Measurements from ENCODE around the gene DVL1. TPM values are rescaled to one million over a fixed set of nuclear protein-coding genes. Genes with fewer than 3 reads are reported as not detected.

The DVL1 gene
- total and polyA plus RNA-seq, 9 of the 15 experiments (the other 6 are each of a cell fraction or from before 2014, with no cell fraction given), result 0.62 to 135 (median 24.3) TPM

DNA sequence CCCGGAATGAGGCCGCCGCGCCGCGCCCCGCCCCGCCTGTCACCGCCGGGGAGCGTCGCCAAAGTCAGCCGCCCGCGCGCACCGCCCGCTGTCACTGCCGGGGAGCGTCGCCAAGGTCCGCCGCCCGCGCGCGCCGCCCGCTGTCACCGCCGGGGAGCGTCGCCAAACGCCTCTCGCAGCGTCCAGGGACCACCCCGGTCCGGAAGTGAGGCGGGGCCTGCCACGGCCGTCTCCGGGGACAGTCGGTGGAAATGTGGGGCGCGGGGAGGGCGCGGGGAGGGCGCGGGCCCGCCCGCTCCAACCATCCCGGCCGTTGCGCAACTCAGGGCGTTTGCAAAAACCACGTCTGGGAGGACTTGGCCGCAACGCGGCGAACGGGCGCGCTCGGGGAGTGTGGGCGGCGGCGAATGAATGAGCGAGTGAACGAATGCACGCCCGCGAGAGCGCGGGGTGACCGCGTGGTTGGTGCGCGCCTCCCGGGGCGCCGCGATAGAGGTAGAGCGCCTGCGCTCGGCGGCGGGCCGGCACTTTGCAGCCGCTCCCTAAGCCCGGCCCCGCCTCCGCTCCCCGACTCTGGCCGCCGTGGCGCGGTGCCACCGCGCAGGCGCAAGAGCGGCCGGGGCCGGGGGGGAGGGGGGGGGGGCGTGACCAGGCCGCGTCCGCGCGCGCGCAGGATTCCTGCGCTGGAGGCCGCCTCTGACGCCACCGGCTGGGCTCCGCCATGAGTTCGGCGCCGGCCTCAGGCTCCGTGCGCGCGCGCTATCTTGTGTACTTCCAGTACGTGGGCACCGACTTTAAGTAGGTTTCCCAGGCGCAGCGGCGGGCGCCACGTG, 41.1 kb downstream of the DVL1 start, which contains the start of the genes ACAP3 and PUSL1 (continued):
- no peak for TF ChIP-seq NR2F6 (CRISPR knock-in tag; IDR thresholded peaks at IDR 0.05)
- 0 out of 2 replicates have a peak, but pooled peaks have one; percentile 30 for TF ChIP-seq ZNF175 (CRISPR knock-in tag; IDR thresholded peaks at IDR 0.05; ENCODE audit: low read depth)
- peak; percentile 31; the same call in 1 of the 2 replicates for TF ChIP-seq JUN (IDR thresholded peaks at IDR 0.05; ENCODE audit: borderline replicate concordance, low read depth, low read length)
- TF ChIP-seq JUN (CRISPR knock-in tag; IDR thresholded peaks at IDR 0.05; ENCODE audit: borderline replicate concordance), result no peak
- TF ChIP-seq RREB1 (CRISPR knock-in tag; IDR thresholded peaks at IDR 0.05), result no peak
- peak; percentile 97 for TF ChIP-seq EP400 (IDR thresholded peaks at IDR 0.05)
- no peak for TF ChIP-seq FOXJ3 (CRISPR knock-in tag; IDR thresholded peaks at IDR 0.05)
- TF ChIP-seq ZNF512 (tag; IDR thresholded peaks at IDR 0.05), result no peak
- TF ChIP-seq BCOR (IDR thresholded peaks at IDR 0.05), result no peak
- TF ChIP-seq TCF7L2 (IDR thresholded peaks at IDR 0.05; ENCODE audit: low read depth, low read length), result no peak
- peak; percentile 33; the same call in 1 of the 2 replicates for TF ChIP-seq DPF2 (IDR thresholded peaks at IDR 0.05)
- TF ChIP-seq TOE1 (IDR thresholded peaks at IDR 0.05; ENCODE audit: borderline replicate concordance), result peak; percentile 80; the same call in 1 of the 2 replicates
- peak; percentile 54; the same call in 1 of the 2 replicates for TF ChIP-seq TOE1 (CRISPR knock-in tag; IDR thresholded peaks at IDR 0.05; ENCODE audit: borderline replicate concordance, low read depth)
- TF ChIP-seq, protein P1, sequence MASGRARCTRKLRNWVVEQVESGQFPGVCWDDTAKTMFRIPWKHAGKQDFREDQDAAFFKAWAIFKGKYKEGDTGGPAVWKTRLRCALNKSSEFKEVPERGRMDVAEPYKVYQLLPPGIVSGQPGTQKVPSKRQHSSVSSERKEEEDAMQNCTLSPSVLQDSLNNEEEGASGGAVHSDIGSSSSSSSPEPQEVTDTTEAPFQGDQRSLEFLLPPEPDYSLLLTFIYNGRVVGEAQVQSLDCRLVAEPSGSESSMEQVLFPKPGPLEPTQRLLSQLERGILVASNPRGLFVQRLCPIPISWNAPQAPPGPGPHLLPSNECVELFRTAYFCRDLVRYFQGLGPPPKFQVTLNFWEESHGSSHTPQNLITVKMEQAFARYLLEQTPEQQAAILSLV (tag; IDR thresholded peaks at IDR 0.05), result peak; percentile 61; the same call in 1 of the 2 replicates
- TF ChIP-seq CEBPB (tag; IDR thresholded peaks at IDR 0.05), result peak; percentile 100
- TF ChIP-seq CEBPG (CRISPR knock-in tag; IDR thresholded peaks at IDR 0.05), result peak; percentile 97
- TF ChIP-seq CEBPG (tag; conservative IDR thresholded peaks at IDR 0.05 in 1 of 2, IDR thresholded peaks at IDR 0.05 in 1 of 2), result peak; percentile 97 to 100
